GM18868 (cell line): Measurements from ENCODE around the gene CLIC3.
A peak's percentile ranks its signal among the peaks of the same experiment; 100 is the strongest.
"Not testable (repeated sequence)": the region's sequence is repeated elsewhere in the genome, so short reads cannot be mapped to it uniquely, and the experiment has no call there.

ENCODE experiments used
- ATAC-seq: cut with Tn5 transposase; IDR thresholded peaks from one replicate; pipeline ENCODE4 v1.9.1; 2021; ENCODE audit warnings: mild to moderate bottlenecking, moderate library complexity; ENCODE audit not compliant: unreplicated experiment

The CLIC3 gene

DNA sequence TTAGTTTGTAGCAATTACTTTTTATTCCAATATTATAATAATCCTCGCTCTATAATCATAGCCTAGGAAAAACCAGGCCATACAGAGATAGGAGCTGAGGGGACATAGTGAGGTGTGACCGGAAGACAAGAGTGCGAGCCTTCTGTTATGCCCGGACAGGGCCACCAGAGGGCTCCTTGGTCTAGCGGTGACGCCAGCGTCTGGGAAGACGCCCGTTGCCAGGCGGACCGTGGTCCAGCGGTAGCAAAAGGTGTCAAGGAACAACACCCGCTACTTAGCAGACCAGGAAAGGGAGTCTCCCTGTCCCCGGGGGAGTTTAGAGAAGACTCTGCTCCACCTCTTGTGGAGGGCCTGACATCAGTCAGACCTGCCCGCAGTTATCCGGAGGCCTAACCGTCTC lies 7.9 kb upstream of the CLIC3 start:
- not testable (repeated sequence) for ATAC-seq

DNA sequence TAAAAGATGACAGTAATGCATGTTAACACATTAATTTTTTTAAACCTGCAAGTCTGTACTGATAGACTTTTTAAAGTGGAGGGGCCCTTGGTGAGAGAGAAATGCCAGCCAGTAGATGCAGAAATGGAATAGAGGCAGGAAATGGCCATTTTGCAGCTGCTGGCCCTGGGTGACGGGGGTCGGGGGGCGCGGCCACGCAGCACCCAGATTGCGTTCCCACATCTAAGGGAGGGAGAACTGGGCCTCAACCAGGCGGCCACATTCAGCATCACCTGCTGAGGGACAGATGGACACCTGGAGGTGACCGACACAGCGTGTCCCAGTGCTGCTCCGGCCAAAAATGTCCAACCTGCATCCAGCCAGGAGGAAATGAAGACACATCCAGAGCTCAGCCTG lies 6.3 kb upstream of the CLIC3 start:
- no peak for ATAC-seq

DNA sequence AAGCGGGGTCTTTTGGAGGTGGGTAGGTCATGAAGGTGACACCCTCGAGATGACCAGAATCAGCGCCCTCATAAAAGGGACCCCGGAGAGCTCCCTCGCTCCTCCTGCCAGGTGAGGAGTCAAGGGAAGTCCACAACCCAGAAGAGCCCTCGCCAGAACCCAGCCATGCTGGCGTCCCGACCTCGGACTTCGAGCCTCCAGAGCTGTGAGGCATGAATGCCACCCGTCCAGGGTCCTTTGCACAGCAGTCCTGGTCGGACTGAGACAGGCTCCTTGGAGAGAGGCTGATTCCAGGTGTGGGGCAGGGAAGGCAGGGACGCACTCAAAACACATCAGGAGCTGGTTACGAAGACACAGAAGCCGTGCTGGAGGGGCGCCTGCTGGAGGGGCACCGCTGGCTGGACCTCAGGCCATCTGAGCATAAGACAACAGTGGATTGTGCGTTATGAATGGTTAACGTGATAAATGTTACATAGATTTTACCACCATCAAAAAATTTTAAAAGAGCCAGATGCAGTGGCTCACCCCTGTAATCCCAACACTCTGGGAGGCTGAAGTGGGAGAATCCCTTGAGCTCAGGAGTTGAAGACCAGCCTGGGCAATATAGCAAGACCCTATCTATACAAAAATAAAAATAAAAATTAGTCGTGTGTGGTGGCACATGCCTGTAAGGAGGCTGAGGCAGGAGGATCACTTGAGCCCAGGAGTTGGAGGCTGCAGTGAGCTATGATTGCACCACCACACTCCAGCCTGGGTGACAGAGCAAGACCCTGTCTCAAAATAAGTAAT lies 5.7 kb upstream of the CLIC3 start:
- no peak for ATAC-seq

DNA sequence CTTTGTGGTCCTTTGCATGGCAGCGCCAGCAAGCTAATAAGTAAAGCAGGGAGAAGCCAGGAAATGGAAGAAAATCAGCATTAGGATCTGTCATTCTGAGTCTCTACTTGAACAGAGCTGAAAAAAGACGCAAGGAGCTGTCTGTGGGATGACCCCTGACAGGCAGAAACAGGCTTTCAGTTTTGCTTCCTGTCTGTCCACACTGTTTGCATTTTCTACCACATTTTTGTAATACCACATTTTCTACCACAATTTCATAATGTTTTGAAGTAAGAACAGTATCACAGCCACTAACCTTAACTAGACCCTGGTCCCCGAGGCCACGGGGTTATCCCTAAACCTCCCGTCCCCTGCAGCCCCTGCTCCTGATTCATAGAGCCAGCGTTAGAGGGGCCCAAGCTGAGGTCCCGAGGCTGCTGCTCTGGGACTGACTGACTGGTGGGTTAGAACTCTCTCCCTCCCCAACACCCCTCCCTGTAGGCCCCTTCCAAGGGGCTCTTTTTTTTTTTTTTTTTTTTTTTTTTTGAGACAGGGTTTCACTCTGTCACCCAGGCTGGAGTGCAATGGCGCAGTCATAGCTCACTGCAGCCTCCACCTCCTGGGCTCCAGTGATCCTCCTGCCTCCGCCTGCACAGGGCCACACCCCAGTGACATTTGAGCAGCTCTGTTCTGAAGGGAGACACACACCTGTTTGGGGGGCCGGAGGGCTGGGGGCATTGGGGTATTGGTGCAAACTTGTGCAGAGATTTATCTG lies 4.0 kb upstream of the CLIC3 start:
- ATAC-seq, result peak; percentile 60

DNA sequence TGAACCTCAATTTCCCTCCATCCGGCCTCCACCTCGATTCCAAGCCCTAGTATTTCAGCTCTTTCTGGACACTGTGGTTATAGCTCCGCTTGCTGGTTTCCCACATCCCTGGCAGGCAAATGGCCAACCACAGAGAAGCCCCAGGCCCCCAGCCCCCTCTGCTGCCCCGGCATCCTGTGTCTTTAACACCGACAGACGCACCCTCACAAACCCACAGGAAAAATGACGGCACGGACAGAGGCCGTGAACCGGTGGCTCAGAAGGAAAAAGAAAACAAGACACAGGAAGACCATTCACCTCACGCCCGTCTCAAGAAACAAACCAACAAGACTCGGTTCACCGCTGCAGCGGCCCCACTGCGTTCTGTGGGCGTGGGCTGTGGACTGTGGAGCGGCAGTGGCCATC lies 1.5 kb upstream of the CLIC3 start:
- ATAC-seq, result no peak

DNA sequence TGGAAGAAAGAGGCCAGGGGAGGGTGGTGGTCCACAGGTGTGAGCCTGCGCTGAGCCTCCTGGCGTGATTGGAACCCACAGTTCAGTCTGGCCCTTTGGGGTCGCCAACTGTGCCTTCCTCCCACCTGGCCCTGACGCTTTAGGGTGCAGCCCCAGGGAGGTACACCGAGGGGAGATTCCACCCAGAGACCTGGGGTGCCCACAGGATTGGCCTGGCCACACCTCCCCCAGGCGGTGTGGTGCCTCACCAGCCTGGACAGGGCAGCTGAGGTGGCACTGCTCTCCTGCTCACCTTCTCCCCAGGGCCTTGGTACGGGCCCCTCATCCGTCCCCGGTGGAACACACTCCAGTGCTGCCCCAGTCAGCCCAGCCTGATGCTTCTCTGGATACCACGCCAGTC lies 1.0 kb upstream of the CLIC3 start:
- ATAC-seq, result no peak

DNA sequence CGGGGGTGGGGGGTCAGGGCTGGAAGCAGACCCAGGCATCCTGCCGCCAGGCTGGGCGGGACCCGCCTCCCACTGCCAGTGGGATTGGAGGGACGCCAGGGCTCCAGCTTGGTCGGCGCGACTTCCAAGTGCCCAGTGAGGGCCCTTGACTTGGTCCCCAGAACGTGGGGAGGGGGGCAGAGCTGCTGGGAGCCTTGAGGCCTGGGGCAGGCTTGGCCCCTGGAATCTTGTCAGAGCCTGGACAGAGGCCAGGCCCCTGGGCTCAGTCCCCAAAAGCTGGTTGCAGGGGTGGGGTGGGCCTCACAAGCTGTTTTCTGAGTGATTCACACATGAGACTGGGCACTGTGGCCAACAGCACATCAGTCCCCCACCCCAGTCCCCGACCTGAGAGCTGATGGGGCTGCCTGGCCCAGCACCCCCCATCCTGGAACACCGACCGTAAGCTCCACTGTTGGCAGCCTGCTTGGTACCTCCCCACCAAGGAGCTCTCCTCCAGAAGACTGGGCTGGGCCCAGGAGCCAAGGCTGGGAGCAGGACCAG lies 526 bp downstream of the CLIC3 start:
- ATAC-seq, result no peak

DNA sequence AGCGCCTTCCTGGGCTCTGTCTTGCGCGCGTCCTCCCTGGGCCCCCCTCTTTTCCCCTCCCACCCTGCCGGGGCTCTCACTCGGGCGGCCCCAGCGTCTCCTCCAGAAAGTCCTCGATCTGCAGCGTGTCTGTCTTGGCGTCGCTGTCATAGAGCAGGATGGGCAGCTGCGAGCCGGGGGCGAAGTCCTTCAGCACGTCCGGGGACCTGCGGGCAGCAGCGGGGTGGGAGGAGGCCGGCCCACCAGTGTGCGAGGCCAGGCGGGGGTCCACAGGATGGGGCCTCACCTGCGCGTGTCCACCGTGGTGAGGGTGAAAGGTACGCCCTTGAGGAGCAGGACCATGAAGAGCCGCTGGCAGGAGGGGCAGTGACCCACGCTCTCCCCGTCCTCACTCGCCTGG lies 1.0 kb downstream of the CLIC3 start:
- ATAC-seq, result no peak

DNA sequence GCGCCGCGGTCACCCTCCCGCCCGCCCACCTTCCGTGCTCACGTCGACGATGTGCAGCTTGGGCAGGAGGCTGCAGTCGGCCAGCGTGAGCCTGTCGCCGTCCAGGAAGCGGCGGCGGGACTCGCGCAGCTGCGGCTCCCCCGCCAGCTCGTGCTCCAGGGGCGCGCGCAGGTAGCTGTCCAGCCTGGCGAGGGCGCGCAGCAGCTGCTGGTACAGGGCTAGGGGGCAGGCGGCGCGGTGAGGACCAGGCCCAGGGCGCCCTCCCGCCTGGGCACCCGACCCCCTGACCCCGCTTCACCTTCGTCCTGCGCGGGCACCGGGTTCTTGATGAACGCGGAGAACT lies 1.5 kb downstream of the CLIC3 start:
- ATAC-seq, result no peak

DNA sequence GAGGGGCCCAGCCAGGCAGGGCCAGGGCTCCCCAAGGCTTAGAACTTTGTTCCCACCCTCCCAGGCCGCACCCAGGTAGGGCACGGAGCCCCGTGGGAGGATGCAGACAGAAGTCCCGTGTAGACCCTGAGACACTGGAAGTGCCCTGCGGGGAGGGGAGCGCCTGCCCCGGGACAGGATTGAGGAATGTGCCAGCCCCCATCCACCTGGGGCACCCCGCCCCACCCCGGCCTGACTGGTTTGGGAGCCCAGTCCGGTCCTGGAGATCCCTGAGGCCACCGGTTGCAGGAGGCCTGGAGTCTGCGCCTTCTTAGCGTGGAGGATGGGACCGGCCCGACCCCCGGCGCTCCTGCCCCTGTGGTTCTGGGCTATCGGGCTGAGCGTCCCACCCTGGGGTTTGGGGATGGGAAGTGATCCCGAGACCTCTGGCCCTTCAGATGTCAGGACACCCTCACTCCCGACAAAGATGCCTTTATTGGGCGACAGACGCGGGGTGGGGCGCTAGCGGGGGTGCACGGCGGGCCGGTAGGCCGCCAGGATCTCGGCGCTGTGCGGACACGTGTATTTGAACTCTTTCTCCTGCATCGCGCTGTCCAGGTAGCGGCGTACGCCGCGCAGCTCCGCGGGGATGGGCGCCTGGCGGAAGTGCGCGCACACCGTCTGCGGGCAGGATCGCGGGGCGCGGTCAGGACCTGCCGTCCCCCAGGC lies 2.0 kb downstream of the CLIC3 start:
- ATAC-seq, result no peak

DNA sequence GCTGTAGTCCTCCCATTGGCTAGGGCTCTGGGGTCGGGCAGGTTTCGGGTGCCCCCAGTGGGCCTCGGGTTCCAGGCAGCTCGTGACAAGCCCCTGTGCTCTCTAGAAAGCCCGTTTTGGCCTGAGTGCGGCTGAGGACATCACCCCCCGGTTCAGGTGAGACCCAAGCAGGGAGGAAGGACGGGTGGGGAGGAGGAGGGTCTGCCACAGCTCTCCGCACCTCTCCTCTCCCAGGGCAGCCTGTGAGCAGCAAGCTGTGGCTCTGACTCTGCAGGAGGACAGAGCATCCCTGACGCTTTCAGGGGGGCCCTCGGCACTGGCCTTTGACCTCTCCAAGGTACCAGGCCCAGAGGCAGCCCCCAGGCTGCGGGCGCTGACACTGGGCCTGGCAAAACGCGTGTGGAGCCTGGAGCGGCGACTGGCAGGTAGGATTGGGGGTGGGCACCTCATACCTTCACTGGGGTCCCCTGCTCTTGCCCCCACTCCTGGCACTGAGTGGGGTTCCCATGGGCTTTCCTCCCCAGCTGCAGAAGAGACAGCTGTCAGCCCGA lies 3.5 kb downstream of the CLIC3 start:
- ATAC-seq, result no peak

DNA sequence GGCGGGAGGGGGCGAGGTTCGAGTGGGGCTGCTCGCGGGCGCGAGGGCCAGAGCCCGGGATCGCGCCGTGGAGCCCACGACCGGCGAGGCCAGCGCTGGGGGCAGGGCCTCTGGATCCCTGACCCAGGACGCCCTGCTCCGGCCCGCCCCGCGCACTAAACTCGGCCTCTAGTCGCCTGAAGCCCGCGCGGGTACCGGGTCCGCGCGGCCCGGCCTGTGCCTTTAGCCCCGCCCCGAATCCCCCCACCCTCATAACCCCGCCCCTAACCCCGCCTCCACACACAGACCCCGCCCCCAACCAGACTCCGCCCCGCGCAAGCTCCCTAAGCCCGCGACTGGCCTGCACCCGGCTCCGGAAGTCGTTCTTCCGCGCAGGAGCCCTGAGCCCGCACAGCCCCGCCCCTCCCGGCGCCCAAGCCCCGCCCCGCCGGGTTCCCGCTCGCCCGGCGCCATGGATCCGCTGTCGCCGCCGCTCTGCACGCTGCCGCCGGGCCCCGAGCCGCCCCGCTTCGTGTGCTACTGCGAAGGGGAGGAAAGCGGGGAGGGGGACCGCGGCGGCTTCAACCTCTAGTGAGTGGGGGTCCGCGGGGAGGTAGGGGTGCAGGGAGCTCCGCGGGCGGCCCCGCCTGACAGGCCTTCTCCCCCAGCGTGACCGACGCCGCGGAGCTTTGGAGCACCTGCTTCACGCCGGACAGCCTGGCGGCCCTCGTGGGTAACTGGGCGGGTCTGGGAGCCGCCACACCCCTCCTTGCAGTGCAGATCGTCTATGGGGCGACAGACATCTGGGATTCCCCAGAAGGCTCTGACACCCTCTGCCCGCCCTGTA lies 4.2 kb downstream of the CLIC3 start, which contains the start of gene PAXX:
Gene PAXX, plus strand, starts transcription at position 430 of the 826 bp plus-strand sequence. Its CDS starts 22 bp downstream, at position 452.
- peak; percentile 83 for ATAC-seq

DNA sequence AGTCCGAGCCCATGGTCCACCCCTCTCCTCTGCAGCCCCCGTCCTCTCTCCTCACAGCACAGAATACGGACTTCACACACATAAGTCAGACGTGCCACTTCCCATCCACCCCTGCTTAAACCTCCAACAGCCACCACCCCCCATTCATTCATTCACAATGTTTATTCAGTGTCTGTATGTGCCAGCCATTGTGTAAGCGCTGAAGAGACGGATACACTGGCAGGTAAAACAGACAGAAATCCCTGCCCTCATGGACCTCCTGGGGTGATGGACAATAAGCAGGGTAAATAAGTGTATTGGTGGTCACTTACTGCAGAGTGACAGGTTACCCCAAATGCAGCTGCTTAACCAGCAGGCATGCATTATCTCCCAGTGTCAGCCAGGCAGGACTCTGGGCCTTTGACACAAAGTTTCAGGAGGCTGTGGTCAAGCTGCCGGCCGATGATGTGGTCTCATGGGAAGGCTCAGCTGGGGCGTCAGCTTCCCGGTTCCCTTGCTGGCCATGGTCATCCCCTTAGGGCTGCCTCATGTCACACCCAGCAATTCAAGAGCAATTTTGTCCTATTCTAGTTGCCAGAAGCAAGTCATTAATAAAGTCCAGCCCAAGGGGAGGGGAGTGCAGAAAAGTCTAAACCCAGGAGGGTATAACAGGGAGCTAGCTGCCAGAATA lies 6.0 kb downstream of the CLIC3 start:
- no peak for ATAC-seq

DNA sequence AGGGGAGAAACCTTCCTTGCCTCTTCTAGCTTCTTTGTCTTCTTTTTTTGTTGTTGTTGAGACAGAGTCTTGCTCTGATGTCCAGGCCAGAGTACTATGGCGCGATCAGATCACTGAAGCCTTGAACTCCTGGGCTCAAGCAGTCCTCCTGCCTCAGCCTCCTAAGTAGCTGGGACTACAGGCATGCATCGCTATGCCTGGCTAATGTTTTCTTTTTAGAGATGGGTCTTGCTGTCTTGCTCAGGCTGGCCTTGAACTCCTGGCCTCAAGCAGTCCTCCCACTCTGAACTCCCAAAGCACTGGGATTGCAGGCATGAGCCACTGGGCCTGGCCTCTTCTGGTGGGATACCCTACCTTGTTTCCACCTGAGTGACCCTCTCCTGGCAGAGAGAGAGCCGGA lies 7.5 kb downstream of the CLIC3 start:
- no peak for ATAC-seq

DNA sequence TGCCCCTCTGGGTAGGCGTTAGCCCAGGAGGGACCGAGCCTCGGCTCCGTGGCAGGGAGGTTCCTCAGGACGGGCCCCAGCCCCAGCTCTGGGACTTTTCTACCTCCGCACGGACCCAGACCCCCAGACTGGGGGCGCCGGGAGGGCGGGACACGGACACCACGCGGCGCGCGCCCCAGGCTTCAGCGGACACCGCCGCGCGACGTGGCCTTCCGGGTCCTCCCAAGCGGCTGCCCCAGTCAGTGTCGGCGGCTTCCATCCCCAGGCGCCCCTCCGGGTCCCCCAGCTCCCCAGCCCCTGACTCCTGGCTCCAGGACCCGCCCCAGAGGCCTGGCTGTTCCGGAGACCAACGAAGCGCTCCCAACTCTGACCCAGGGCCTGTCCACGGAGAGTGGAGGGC lies 10.5 kb downstream of the CLIC3 start:
- no peak for ATAC-seq

DNA sequence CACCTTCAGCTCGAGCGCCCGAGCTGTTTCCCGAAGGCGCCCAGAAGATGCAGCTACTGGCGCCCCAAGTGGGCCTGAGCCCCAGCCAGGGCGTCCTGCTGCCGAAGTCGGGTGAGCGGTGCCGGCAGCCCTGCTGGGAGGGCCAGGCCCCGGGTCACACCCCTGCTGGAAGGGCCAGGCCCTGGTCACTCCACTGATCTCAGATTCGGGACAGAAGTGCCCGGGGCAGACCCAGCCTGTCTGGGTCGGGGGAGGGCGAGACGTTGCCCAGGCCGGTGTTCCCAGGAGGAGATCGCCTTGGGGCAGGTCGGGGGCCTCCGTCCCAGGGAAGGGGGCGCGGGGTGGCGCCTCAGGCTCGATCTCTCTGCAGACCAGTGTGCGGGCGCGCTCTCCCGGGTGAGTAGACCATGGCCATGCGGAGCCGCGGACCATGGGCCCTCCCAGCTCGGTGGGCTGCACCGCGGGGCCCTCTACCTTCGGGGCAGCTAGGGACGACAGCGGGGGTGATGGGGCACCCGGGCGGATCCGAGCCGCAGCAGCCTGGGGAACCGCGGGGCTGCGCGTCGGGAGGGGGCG lies 11.3 kb downstream of the CLIC3 start:
- ATAC-seq, result no peak

DNA sequence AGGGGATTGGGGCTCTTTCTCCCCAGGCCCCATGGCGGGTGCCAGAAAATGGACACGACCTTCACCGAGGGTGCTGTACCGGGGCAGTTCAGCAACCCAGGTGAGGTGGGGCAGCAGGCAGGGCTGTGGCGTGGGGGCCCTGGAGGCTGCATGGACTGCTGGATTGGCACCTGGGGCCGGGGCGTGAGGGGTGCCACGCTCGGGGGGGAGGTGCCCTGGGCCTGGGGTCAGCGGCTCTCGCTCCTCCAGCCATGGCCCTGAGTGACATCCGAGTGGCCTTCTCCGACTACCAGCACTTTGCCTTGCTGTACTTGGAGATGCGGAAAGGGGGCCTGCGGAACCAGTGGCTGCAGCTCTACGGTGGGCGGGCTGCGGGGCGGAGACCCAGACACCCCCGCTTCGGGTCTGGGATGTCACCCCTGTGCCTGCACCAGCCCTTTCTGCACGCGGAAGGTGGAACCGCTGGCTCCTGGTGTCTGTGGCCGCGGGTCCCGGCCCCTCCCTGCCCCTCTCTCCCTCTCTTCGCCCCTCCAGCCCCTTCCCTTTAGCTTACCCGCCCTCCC lies 11.8 kb downstream of the CLIC3 start:
- no peak for ATAC-seq

DNA sequence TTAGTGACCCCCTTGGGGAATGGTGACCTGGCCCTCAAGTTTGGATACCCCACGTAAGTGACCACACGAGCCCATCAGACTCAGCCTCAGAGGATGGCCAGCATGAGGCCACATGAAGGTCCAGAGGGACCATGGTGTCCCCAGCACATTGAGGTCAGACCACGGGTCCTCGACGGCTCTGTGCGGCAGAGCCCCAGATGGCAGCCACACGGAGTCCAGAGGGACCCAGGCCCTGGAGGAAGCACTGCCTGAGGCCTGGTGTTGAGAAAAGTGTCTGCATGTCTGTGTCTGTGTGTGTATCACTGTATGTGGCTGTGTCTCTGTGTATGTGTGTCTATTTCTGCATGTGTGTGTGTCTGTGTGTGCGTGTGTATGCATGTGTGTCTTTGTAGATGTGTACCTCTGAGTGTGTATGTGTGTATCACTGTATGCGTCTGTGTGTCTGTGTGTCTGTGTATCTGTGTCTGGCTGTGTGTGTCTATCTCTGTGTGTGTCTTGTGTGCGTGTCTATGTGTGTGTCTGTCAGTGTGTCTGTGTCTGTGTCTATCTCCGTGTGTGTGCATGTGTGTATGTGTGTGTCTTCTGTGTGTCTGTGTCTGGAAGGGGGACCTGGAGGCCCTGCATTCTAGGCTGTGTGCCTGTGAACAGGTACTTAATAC lies 12.6 kb downstream of the CLIC3 start:
- no peak for ATAC-seq

DNA sequence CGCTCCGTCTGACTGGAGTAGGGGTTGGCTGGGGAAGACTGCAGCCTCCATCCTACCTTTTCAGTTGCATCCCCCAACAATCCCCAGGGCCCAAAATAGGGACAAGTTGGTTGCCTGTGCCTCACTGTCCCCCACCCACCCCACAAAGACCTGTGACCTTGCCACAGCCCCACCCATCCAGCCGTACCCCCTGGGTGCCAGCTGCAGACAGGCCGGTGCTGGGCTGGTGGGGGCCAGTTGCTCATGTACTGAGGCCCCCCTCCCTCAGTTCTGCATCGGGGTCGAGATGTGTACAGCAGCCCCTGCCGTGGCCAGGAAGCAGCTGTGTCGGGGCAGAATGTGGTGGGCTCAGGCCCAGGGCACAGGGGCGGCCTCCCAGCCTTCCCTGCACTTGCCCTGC lies 13.2 kb downstream of the CLIC3 start:
- ATAC-seq, result no peak
